Neural crest cell (in vitro differentiated cells): Measurements from ENCODE around the gene SRC. TPM values are rescaled to one million over a fixed set of nuclear protein-coding genes. Genes with fewer than 3 reads are reported as not detected.

Source experiments
- DNase-seq: peaks from one replicate; pipeline ENCODE4 v3.0.0; 2021; ENCODE audit warnings: low read depth, mixed read lengths, low spot score
- H3K27ac Mint-ChIP-seq: one replicate; pipeline ENCODE4 v1.8.0; 2021; ENCODE audit warnings: mild to moderate bottlenecking, mixed read lengths; ENCODE audit not compliant: unreplicated experiment
- H3K27me3 Mint-ChIP-seq: 2 replicates; pipeline ENCODE4 v1.8.0; 2021; ENCODE audit warnings: low read depth, mild to moderate bottlenecking, mixed read lengths
- H3K36me3 Mint-ChIP-seq: 2 replicates; pipeline ENCODE4 v1.8.0; 2021; ENCODE audit warnings: low read depth, mild to moderate bottlenecking, mixed read lengths
- H3K4me1 Mint-ChIP-seq: 2 replicates; pipeline ENCODE4 v1.8.0; 2021; ENCODE audit warnings: mixed read lengths
- H3K4me3 Mint-ChIP-seq: one replicate; pipeline ENCODE4 v1.8.0; 2021; ENCODE audit warnings: mild to moderate bottlenecking, mixed read lengths
- H3K9me3 Mint-ChIP-seq: 2 replicates; pipeline ENCODE4 v1.8.0; 2021; ENCODE audit warnings: mixed read lengths
- total RNA-seq: library from RNA; stranded (reverse); gene quantifications from 2 replicates; pipeline ENCODE4 v1.2.1, GENCODE V29; 2021
- TF ChIP-seq, protein P1 (sequence below): fragments of 200-600 bp; sonication (generic); conservative IDR thresholded peaks from 2 replicates; pipeline ENCODE4 v1.5.0; 2021; ENCODE audit warnings: antibody characterized with exemption, mild to moderate bottlenecking

SRC gene
- total RNA-seq, 1 donor from 2014 or later, result 58.6 TPM

GRCh38 chr20:37313546-37314091, 32.3 kb upstream of the SRC start:
- DNase-seq, result no peak
- peaks cover 3% of the 10 kb centered on the region for H3K36me3 Mint-ChIP-seq
- H3K27me3 Mint-ChIP-seq, result no peaks in the 10 kb centered on the region
- peak overlapping the region; percentile 21 for H3K27ac Mint-ChIP-seq
- TF ChIP-seq, protein P1, sequence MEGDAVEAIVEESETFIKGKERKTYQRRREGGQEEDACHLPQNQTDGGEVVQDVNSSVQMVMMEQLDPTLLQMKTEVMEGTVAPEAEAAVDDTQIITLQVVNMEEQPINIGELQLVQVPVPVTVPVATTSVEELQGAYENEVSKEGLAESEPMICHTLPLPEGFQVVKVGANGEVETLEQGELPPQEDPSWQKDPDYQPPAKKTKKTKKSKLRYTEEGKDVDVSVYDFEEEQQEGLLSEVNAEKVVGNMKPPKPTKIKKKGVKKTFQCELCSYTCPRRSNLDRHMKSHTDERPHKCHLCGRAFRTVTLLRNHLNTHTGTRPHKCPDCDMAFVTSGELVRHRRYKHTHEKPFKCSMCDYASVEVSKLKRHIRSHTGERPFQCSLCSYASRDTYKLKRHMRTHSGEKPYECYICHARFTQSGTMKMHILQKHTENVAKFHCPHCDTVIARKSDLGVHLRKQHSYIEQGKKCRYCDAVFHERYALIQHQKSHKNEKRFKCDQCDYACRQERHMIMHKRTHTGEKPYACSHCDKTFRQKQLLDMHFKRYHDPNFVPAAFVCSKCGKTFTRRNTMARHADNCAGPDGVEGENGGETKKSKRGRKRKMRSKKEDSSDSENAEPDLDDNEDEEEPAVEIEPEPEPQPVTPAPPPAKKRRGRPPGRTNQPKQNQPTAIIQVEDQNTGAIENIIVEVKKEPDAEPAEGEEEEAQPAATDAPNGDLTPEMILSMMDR, result no peak
- H3K9me3 Mint-ChIP-seq, result no peaks in the 10 kb centered on the region
- H3K4me1 Mint-ChIP-seq, result peaks cover 51% of the 10 kb centered on the region
- H3K4me3 Mint-ChIP-seq, result no peak overlapping the region

GRCh38 chr20:37314099-37314498, 31.8 kb upstream of the SRC start:
- no peak for DNase-seq
- Mint-ChIP-seq H3K9me3 (no peaks in the 10 kb centered on the region), H3K4me3 (no peak overlapping the region), H3K27ac (peak overlapping the region; percentile 87), H3K36me3 (peaks cover 3% of the 10 kb centered on the region), H3K4me1 (peaks cover 53% of the 10 kb centered on the region), H3K27me3 (no peaks in the 10 kb centered on the region)
- TF ChIP-seq, protein P1, result no peak

- H3K4me1 Mint-ChIP-seq, result peaks cover 58% of the 10 kb centered on the region
- no peaks in the 10 kb centered on the region for H3K9me3 Mint-ChIP-seq
- H3K27me3 Mint-ChIP-seq, result no peaks in the 10 kb centered on the region
- TF ChIP-seq, protein P1, result no peak
- peak overlapping the region; percentile 87 for H3K27ac Mint-ChIP-seq
- peaks cover 3% of the 10 kb centered on the region for H3K36me3 Mint-ChIP-seq
- DNase-seq, result no peak
- H3K4me3 Mint-ChIP-seq, result no peak overlapping the region
Observed at GRCh38 chr20:37314617-37315016, 31.3 kb upstream of the SRC start.

- DNase-seq, result no peak
- H3K27me3 Mint-ChIP-seq, result no peaks in the 10 kb centered on the region
- TF ChIP-seq, protein P1, result no peak
- H3K36me3 Mint-ChIP-seq, result peaks cover 2% of the 10 kb centered on the region
- H3K9me3 Mint-ChIP-seq, result no peaks in the 10 kb centered on the region
- H3K4me1 Mint-ChIP-seq, result peaks cover 60% of the 10 kb centered on the region
- H3K4me3 Mint-ChIP-seq, result no peak overlapping the region
- H3K27ac Mint-ChIP-seq, result peak overlapping the region; percentile 87
Observed at GRCh38 chr20:37315021-37315451, 30.9 kb upstream of the SRC start.

DNA sequence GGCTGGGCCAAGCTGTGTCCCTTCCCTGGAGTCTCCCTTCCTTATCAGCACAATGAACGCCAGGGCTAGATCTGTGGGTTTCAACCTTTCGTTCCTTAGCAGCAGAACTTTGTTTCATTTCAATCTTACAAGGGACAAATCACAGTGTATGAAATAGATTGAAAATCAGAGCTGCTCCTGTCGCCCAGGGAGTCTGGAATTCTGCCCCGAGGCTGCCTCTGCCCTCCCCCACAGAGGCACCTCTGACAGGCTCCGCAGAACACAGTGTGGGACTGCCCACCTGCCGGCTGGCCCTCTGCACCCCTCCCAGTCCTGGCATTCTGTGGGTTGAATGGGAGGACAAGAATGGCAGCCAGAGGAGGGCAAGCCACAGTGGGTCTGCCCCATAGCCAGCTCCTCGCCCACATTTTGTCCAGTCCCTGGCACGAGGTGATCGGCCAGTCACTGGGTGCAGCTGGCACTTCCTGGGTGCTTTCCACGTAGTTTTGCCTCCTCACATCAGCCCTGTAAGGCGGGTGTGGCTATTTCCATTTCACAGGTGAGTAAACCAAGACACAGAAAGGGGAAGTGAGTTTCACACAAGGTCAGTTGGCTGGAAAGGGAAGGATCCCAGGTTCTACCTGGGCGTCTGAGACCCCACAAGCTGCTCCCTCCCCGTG, 30.4 kb upstream of the SRC start:
- H3K9me3 Mint-ChIP-seq, result no peaks in the 10 kb centered on the region
- TF ChIP-seq, protein P1, result no peak
- H3K36me3 Mint-ChIP-seq, result no peaks in the 10 kb centered on the region
- no peak for DNase-seq
- no peaks in the 10 kb centered on the region for H3K27me3 Mint-ChIP-seq
- H3K27ac Mint-ChIP-seq, result peak overlapping the region; percentile 22
- H3K4me1 Mint-ChIP-seq, result peaks cover 57% of the 10 kb centered on the region
- no peak overlapping the region for H3K4me3 Mint-ChIP-seq
